H1 (cell line): ENCODE measurements around the gene OLFM1. TPM values are rescaled to one million over a fixed set of nuclear protein-coding genes. Genes with fewer than 3 reads are reported as not detected.
A peak's percentile ranks its signal among the peaks of the same experiment; 100 is the strongest.

Source experiments
- CTCF ChIA-PET: fragments of 300-600 bp; sonication (Branson Sonifier 250); formaldehyde crosslinking; loops from one replicate; lab custom pipeline; 2021; ENCODE audit not compliant: partially characterized antibody; lab: Charles Lee
- POLR2A ChIA-PET: fragments of 300-600 bp; sonication (Branson Sonifier 250); formaldehyde crosslinking; loops from one replicate; lab custom pipeline; 2021; ENCODE audit warnings: inconsistent platforms; ENCODE audit not compliant: partially characterized antibody; lab: Charles Lee
- DNase-seq, 2 experiments: peaks; one replicate each; pipeline versions ENCODE4 v3.0.0 to v3.0.0-alpha.2; 2010 to 2022; ENCODE audit warnings: low spot score in 2 of 2, low read depth in 1 of 2, mixed read lengths in 1 of 2
- FAIRE-seq: peaks from 2 replicates; lab custom pipeline; 2011; peaks lifted over from hg19 to GRCh38; lab: Jason Lieb, UNC
- H2AFZ ChIP-seq: 2 replicates; pipeline ENCODE4 v1.8.1; 2012; ENCODE audit warnings: low read length, inconsistent platforms
- H2AK5ac ChIP-seq: 2 replicates; pipeline ENCODE4 v1.6.1; 2013; ENCODE audit warnings: low read depth, low read length
- H2BK120ac ChIP-seq: replicated peaks from 2 replicates; pipeline ENCODE3; 2013; ENCODE audit warnings: low read depth, low read length, inconsistent platforms
- H2BK12ac ChIP-seq: 2 replicates; pipeline ENCODE4 v1.6.1; 2013; ENCODE audit warnings: low read depth, low read length
- H2BK15ac ChIP-seq: 2 replicates; pipeline ENCODE4 v1.6.1; 2013; ENCODE audit warnings: low read length
- H2BK20ac ChIP-seq: 2 replicates; pipeline ENCODE4 v1.6.1; 2013; ENCODE audit warnings: low read length
- H2BK5ac ChIP-seq: 2 replicates; pipeline ENCODE4 v1.6.1; 2013; ENCODE audit warnings: low read depth, low read length
- H3K14ac ChIP-seq: 2 replicates; pipeline ENCODE4 v1.6.1; 2013; ENCODE audit warnings: inconsistent platforms; ENCODE audit not compliant: insufficient read length
- H3K18ac ChIP-seq: 2 replicates; pipeline ENCODE4 v1.6.1; 2013; ENCODE audit warnings: low read length; ENCODE audit errors: extremely low read depth
- H3K23ac ChIP-seq: 2 replicates; pipeline ENCODE4 v1.6.1; 2013; ENCODE audit warnings: inconsistent platforms; ENCODE audit not compliant: insufficient read length
- H3K23me2 ChIP-seq: 2 replicates; pipeline ENCODE4 v1.6.1; 2013; ENCODE audit warnings: low read depth, low read length
- H3K27ac ChIP-seq: 2 replicates; pipeline ENCODE4 v1.6.1; 2011; ENCODE audit warnings: low read depth, low read length, inconsistent platforms
- H3K27me3 ChIP-seq, 4 experiments: replicated peaks in 1 of 4; 1 replicate in 1 of 4; 2 replicates in 3 of 4; pipeline versions ENCODE4 v1.6.1 to v1.8.1; 2011 to 2013; ENCODE audit warnings: low read length in 3 of 4, mild to moderate bottlenecking in 3 of 4, inconsistent platforms in 2 of 4, mixed read lengths in 2 of 4, moderate library complexity in 1 of 4; ENCODE audit not compliant: control insufficient read depth in 3 of 4, insufficient read depth in 3 of 4; ENCODE audit errors: extremely low read depth in 1 of 4
- H3K36me3 ChIP-seq, 4 experiments: 2 replicates each; pipeline versions ENCODE4 v1.6.1 to v1.8.1; 2011 to 2013; ENCODE audit warnings: mild to moderate bottlenecking in 4 of 4, low read length in 3 of 4, moderate library complexity in 2 of 4, control low read depth in 1 of 4, inconsistent platforms in 1 of 4; ENCODE audit not compliant: insufficient read depth in 4 of 4, control insufficient read depth in 2 of 4
- H3K4ac ChIP-seq: replicated peaks from 2 replicates; pipeline ENCODE3; 2013; ENCODE audit warnings: low read length, low read depth, mixed read lengths, inconsistent platforms; ENCODE audit not compliant: insufficient read length
- H3K4me1 ChIP-seq, 4 experiments: replicated peaks in 1 of 4; 1 replicate in 1 of 4; 2 replicates in 3 of 4; pipeline versions ENCODE4 v1.6.1 to v1.8.1; 2011 to 2013; ENCODE audit warnings: low read length in 3 of 4, inconsistent platforms in 2 of 4, mixed read lengths in 1 of 4; ENCODE audit not compliant: insufficient read depth in 4 of 4, control insufficient read depth in 3 of 4
- H3K4me2 ChIP-seq, 2 experiments: 2 replicates each; pipeline versions ENCODE4 v1.6.1 to v1.8.1; 2011 to 2013; ENCODE audit warnings: low read depth in 2 of 2, low read length in 2 of 2, control low read depth in 1 of 2, inconsistent platforms in 1 of 2, mild to moderate bottlenecking in 1 of 2; ENCODE audit not compliant: insufficient read depth in 1 of 2
- H3K4me3 ChIP-seq, 4 experiments: fragments of 200-600, 300-600 bp in 1 of 4; sonication (generic), shearing (Covaris generic), sonication (Bioruptor Twin) in 1 of 4; 2 replicates each; pipeline versions ENCODE4 v1.5.1 to v1.8.1; 2011 to 2016; ENCODE audit warnings: low read length in 4 of 4, low read depth in 3 of 4, control low read depth in 2 of 4, inconsistent platforms in 2 of 4, mild to moderate bottlenecking in 2 of 4, mixed read lengths in 1 of 4, moderate library complexity in 1 of 4; ENCODE audit not compliant: insufficient read depth in 2 of 4; ENCODE audit errors: extremely low read depth in 1 of 4
- H3K56ac ChIP-seq: replicated peaks from 2 replicates; pipeline ENCODE3; 2013; ENCODE audit warnings: low read depth, mild to moderate bottlenecking, mixed read lengths, low read length, inconsistent platforms; ENCODE audit not compliant: insufficient read length
- H3K79me1 ChIP-seq: 2 replicates; pipeline ENCODE4 v1.6.1; 2013; ENCODE audit warnings: low read depth, low read length, control low read depth
- H3K79me2 ChIP-seq, 2 experiments: 2 replicates each; pipeline versions ENCODE4 v1.6.1 to v1.8.1; 2012 to 2013; ENCODE audit warnings: low read length in 2 of 2, mild to moderate bottlenecking in 2 of 2, inconsistent platforms in 1 of 2; ENCODE audit not compliant: insufficient read depth in 2 of 2, control insufficient read depth in 1 of 2
- H3K9ac ChIP-seq, 4 experiments: replicated peaks in 1 of 4; 1 replicate in 1 of 4; 2 replicates in 3 of 4; pipeline versions ENCODE4 v1.6.1 to v1.8.1; 2011 to 2013; ENCODE audit warnings: low read depth in 3 of 4, low read length in 3 of 4, control low read depth in 2 of 4, mild to moderate bottlenecking in 2 of 4, moderate library complexity in 2 of 4, inconsistent platforms in 1 of 4; ENCODE audit errors: extremely low read depth in 1 of 4
- H3K9me3 ChIP-seq, 2 experiments: 2 replicates each; pipeline versions ENCODE4 v1.6.1 to v1.8.1; 2012 to 2013; ENCODE audit warnings: mild to moderate bottlenecking in 2 of 2, moderate library complexity in 2 of 2, control low read depth in 1 of 2, inconsistent platforms in 1 of 2, low read depth in 1 of 2, low read length in 1 of 2, mixed read lengths in 1 of 2; ENCODE audit not compliant: insufficient read depth in 2 of 2
- H4K20me1 ChIP-seq, 2 experiments: replicated peaks in 1 of 2; 2 replicates each; pipeline versions ENCODE3 to v1.8.1; 2011 to 2013; ENCODE audit warnings: inconsistent platforms in 2 of 2, low read length in 2 of 2, mild to moderate bottlenecking in 1 of 2; ENCODE audit not compliant: insufficient read depth in 2 of 2, control insufficient read depth in 1 of 2
- H4K5ac ChIP-seq: 2 replicates; pipeline ENCODE4 v1.6.1; 2013; ENCODE audit warnings: low read length, low read depth, mixed read lengths, inconsistent platforms; ENCODE audit not compliant: insufficient read length
- H4K8ac ChIP-seq: 2 replicates; pipeline ENCODE4 v1.8.0; 2013; ENCODE audit warnings: mild to moderate bottlenecking, moderate library complexity, low read length, inconsistent platforms; ENCODE audit not compliant: insufficient read depth; ENCODE audit errors: extremely low read depth
- H4K91ac ChIP-seq: replicated peaks from 2 replicates; pipeline ENCODE3; 2013; ENCODE audit warnings: low read length, mixed read lengths, inconsistent platforms; ENCODE audit not compliant: insufficient read length
- GTF2F1 ChIP-seq: IDR thresholded peaks from 2 replicates; pipeline ENCODE4 v1.6.1; 2012; ENCODE audit warnings: low read depth, low read length, improper control_type of control experiment, borderline replicate concordance
- NRF1 ChIP-seq: IDR thresholded peaks from 2 replicates; pipeline ENCODE4 v1.6.1; 2011; ENCODE audit warnings: mild to moderate bottlenecking, low read depth, low read length, improper control_type of control experiment
- POLR2A ChIP-seq, 2 experiments: IDR thresholded peaks; 1 replicate in 1 of 2; 2 replicates in 1 of 2; pipeline ENCODE4 v1.6.1; 2011; ENCODE audit warnings: low read depth in 2 of 2, low read length in 2 of 2, mild to moderate bottlenecking in 2 of 2; ENCODE audit errors: control extremely low read depth in 1 of 2
- SIX5 ChIP-seq: IDR thresholded peaks from 2 replicates; pipeline ENCODE4 v1.6.1; 2011; ENCODE audit warnings: mild to moderate bottlenecking, low read depth, low read length
- TAF1 ChIP-seq: IDR thresholded peaks from 2 replicates; pipeline ENCODE4 v1.6.1; 2011; ENCODE audit warnings: mild to moderate bottlenecking, low read depth, low read length
- ZNF274 ChIP-seq: IDR thresholded peaks from 2 replicates; pipeline ENCODE4 v1.7.0; 2012; ENCODE audit warnings: low read length, borderline replicate concordance; ENCODE audit errors: extremely low read depth
- WGBS, 2 experiments: shearing (Covaris generic) in 1 of 2; methylation state at CpG; one replicate each; pipeline versions ENCODE4 v1.1.6 to v1.1.7; 2013 to 2015; ENCODE audit warnings: low lambda C conversion rate in 2 of 2, mixed read lengths in 2 of 2, inconsistent platforms in 1 of 2, low coverage in 1 of 2, missing lambda C conversion rate in 1 of 2; ENCODE audit not compliant: insufficient replicate concordance in 2 of 2, insufficient coverage in 1 of 2, insufficient read length in 1 of 2; ENCODE audit errors: extremely low coverage in 1 of 2, missing lambda C conversion rate in 1 of 2; 5-methylcytosine and 5-hydroxymethylcytosine counted together
- polyA plus RNA-seq, 7 experiments: library from polyadenylated mRNA; depleted of rRNA in 3 of 7; stranded (reverse) in 5 of 7; unstranded in 2 of 7; fragments of >200 nt in 5 of 7; fragments of 200-250 nt in 2 of 7; gene quantifications; 1 replicate in 5 of 7; 2 replicates in 1 of 7; 4 replicates in 1 of 7; pipeline versions ENCODE4 v1.2.1 to v1.2.3, GENCODE V29; 2011 to 2013; ENCODE audit warnings: missing spikeins in 2 of 7, mixed read lengths in 2 of 7
- total RNA-seq: library from RNA; stranded (reverse); fragmentation: NEBNext Ultra II Directional; extraction: Animal tissue kit (Norgen Biotek cat#: 25700); gene quantifications from 2 replicates; pipeline ENCODE4 v1.2.1, GENCODE V29; 2021
- TF ChIP-seq, protein P1 (sequence below): IDR thresholded peaks from 2 replicates; pipeline ENCODE4 v1.6.1; 2011; ENCODE audit warnings: low read depth, mild to moderate bottlenecking, low read length; ENCODE audit not compliant: insufficient read depth
- TF ChIP-seq, protein P2 (sequence below), 3 experiments: IDR thresholded peaks; 1 replicate in 2 of 3; 2 replicates in 1 of 3; pipeline versions ENCODE4 v1.5.1 to v1.6.1; 2011; ENCODE audit warnings: low read length in 3 of 3, mild to moderate bottlenecking in 3 of 3, inconsistent platforms in 2 of 3, low read depth in 1 of 3, moderate library complexity in 1 of 3; ENCODE audit not compliant: insufficient read depth in 1 of 3; ENCODE audit errors: control extremely low read depth in 1 of 3

The OLFM1 gene
- total and polyA plus RNA-seq, 2 of the 8 experiments (the other 6 are each of a cell fraction or from before 2014, with no cell fraction given) = 53.0 to 53.4 TPM

DNA sequence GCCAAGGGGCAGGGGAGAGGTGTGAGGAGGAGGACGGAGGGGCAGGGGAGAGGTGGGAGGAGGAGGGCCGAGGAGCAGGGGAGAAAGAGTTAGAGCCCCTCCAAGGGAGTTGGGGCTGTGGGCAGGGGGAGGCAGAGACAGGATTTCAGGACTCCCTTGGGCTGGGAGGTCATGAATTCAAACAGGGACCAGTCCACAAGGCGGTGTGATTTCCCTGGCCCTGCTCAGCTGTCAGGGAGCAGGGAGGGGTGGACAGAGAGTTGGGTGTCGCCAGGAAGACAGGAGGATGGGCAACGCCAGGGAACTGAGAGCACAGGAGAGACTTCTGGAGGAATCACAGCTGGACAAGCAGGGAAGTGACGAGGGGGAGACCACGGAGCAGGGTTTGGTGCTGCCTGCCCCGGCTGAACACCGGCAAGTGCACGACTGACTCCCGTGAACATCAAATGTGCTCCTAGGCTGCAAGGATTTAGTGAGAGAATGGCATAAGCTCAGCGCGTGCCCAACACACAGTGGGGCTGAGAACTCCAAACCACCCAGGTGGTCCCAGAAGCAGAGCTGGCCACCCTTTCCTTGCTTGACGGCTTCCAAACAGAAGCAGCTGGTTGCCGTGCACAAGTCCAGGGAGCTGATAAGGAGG, 17.8 kb upstream of the OLFM1 start:
- peak overlapping the region in 1 of 4 experiments; percentile 10; a peak in 1 of 8 replicates for H3K4me3 ChIP-seq
- no peak overlapping the region for H4K8ac ChIP-seq
- H3K14ac ChIP-seq = no peak overlapping the region
- no peak overlapping the region for H2BK20ac ChIP-seq
- H3K79me1 ChIP-seq = no peaks in the 10 kb centered on the region
- peaks cover 0 to 6% (median 3%) of the 10 kb centered on the region in 4 experiments; a peak in 4 of 7 replicates for H3K27me3 ChIP-seq
- H4K20me1 ChIP-seq = no peaks in the 10 kb centered on the region
- H2BK120ac ChIP-seq = no peak overlapping the region
- no peak overlapping the region for H2BK15ac ChIP-seq
- ChIA-PET POLR2A (no interaction called here), CTCF (interaction anchor here (1.1 to 2.4 kb wide), 5 partner anchors 10 to 343 kb away, joined by 3 to 9 read pairs (median 4); no protein-coding TSS in a partner anchor)
- no peak overlapping the region for H3K27ac ChIP-seq
- H3K4me2 ChIP-seq = 0 out of 4 replicates have a peak overlapping the region, but pooled peaks of 1 of the 2 experiments have one; percentile 34
- H2AK5ac ChIP-seq = no peak overlapping the region
- no peaks in the 10 kb centered on the region for H3K79me2 ChIP-seq
- H3K4me1 ChIP-seq = peaks cover 0 to 9% (median 4%) of the 10 kb centered on the region in 4 experiments; a peak in 3 of 7 replicates
- H3K23me2 ChIP-seq = 0 out of 2 replicates have a peak, but pooled peaks cover 3% of the 10 kb centered on the region
- H3K56ac ChIP-seq = no peak overlapping the region
- peaks cover 0 to 6% of the 10 kb centered on the region in 2 experiments; a peak in 2 of 4 replicates for H3K9me3 ChIP-seq
- H2BK12ac ChIP-seq = no peak overlapping the region
- no peak overlapping the region for H3K23ac ChIP-seq
- no peaks in the 10 kb centered on the region for H3K36me3 ChIP-seq
- H4K91ac ChIP-seq = no peak overlapping the region
- no peak for DNase-seq
- 94% methylated on average over 13 of the region's 15 CpGs; no CpG with 5 or more reads in 1 of the 2 experiments for WGBS, 2 experiments
- no peak overlapping the region for H3K18ac ChIP-seq
- no peak for FAIRE-seq
- no peak overlapping the region for H3K9ac ChIP-seq
- no peak overlapping the region for H4K5ac ChIP-seq
- H2BK5ac ChIP-seq = no peak overlapping the region; the same call in 1 of the 2 replicates
- H3K4ac ChIP-seq = no peak overlapping the region
- no peak overlapping the region for H2AFZ ChIP-seq
- TF ChIP-seq GTF2F1 (no peak), POLR2A (IDR thresholded peaks at IDR 0.05; ENCODE audit: control extremely low read depth in 1 of 2, low read depth in 2 of 2, low read length in 2 of 2) (no peak), ZNF274 (no peak), NRF1 (no peak), SIX5 (no peak), TAF1 (no peak)
- TF ChIP-seq, protein P1, sequence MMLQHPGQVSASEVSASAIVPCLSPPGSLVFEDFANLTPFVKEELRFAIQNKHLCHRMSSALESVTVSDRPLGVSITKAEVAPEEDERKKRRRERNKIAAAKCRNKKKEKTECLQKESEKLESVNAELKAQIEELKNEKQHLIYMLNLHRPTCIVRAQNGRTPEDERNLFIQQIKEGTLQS = no peak
- TF ChIP-seq, protein P2, sequence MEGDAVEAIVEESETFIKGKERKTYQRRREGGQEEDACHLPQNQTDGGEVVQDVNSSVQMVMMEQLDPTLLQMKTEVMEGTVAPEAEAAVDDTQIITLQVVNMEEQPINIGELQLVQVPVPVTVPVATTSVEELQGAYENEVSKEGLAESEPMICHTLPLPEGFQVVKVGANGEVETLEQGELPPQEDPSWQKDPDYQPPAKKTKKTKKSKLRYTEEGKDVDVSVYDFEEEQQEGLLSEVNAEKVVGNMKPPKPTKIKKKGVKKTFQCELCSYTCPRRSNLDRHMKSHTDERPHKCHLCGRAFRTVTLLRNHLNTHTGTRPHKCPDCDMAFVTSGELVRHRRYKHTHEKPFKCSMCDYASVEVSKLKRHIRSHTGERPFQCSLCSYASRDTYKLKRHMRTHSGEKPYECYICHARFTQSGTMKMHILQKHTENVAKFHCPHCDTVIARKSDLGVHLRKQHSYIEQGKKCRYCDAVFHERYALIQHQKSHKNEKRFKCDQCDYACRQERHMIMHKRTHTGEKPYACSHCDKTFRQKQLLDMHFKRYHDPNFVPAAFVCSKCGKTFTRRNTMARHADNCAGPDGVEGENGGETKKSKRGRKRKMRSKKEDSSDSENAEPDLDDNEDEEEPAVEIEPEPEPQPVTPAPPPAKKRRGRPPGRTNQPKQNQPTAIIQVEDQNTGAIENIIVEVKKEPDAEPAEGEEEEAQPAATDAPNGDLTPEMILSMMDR (IDR thresholded peaks at IDR 0.05; ENCODE audit: control extremely low read depth in 1 of 3, insufficient read depth in 1 of 3, low read depth in 1 of 3, low read length in 3 of 3) = no peak
